HuH-7.5 (cell line): Measurements from ENCODE around the gene PRR7.
A peak's percentile ranks its signal among the peaks of the same experiment; 100 is the strongest.

Source experiments
- DNase-seq: peaks from one replicate; pipeline ENCODE4 v3.0.0; 2011; ENCODE audit warnings: low spot score

The PRR7 gene

GRCh38 chr5:177452688-177453638 is 6.3 kb downstream of the PRR7 start:
- no peak for DNase-seq

- no peak for DNase-seq
Observed at GRCh38 chr5:177453852-177454396, 7.3 kb downstream of the PRR7 start.

GRCh38 chr5:177454397-177455035 is 7.9 kb downstream of the PRR7 start:
- DNase-seq, result peak; percentile 100

GRCh38 chr5:177455036-177455660 is 8.5 kb downstream of the PRR7 start:
- DNase-seq, result peak; percentile 98

- peak; percentile 99 for DNase-seq
Observed at GRCh38 chr5:177455661-177456590, 9.3 kb downstream of the PRR7 start.

- DNase-seq, result no peak
Observed at GRCh38 chr5:177456591-177456964, 10.0 kb downstream of the PRR7 start.

- peak; percentile 98 for DNase-seq
Observed at GRCh38 chr5:177456976-177457851, 10.6 kb downstream of the PRR7 start.

GRCh38 chr5:177457852-177458681 is 11.5 kb downstream of the PRR7 start:
- no peak for DNase-seq

GRCh38 chr5:177458912-177459350 is 12.3 kb downstream of the PRR7 start:
- no peak for DNase-seq

- DNase-seq, result no peak
Observed at GRCh38 chr5:177459357-177459756, 12.7 kb downstream of the PRR7 start.

- no peak for DNase-seq
Observed at GRCh38 chr5:177459819-177460628, 13.4 kb downstream of the PRR7 start.

GRCh38 chr5:177462021-177462670 is 15.5 kb downstream of the PRR7 start:
- DNase-seq, result no peak

- DNase-seq, result no peak
Observed at GRCh38 chr5:177465044-177465443, 18.4 kb downstream of the PRR7 start.

GRCh38 chr5:177466861-177467260 is 20.2 kb downstream of the PRR7 start:
- no peak for DNase-seq

GRCh38 chr5:177467436-177467835 is 20.8 kb downstream of the PRR7 start:
- DNase-seq, result no peak

GRCh38 chr5:177468329-177468684 is 21.7 kb downstream of the PRR7 start:
- DNase-seq, result no peak

- no peak for DNase-seq
Observed at GRCh38 chr5:177468685-177469628, 22.3 kb downstream of the PRR7 start.
